OCI-LY1 (cell line): Measurements from ENCODE around the gene TECTA.

Source experiments
- H2AFZ ChIP-seq: fragments of 200-600 bp; sonication (generic), shearing (Covaris generic); 2 replicates; pipeline ENCODE4 v1.6.0; 2014; ENCODE audit warnings: antibody characterized with exemption, mild to moderate bottlenecking, low read length
- H3F3A ChIP-seq: fragments of 200-600 bp; sonication (generic), shearing (Covaris generic); 2 replicates; pipeline ENCODE4 v1.6.0; 2014; ENCODE audit warnings: mild to moderate bottlenecking, antibody characterized with exemption, low read length, moderate library complexity; ENCODE audit not compliant: insufficient read depth
- H3K27ac ChIP-seq: fragments of 200-600 bp; sonication (generic); 2 replicates; pipeline ENCODE4 v1.5.1; 2014; ENCODE audit warnings: low read length, mixed run types, mild to moderate bottlenecking, low read depth; ENCODE audit not compliant: poor library complexity, severe bottlenecking
- H3K27me3 ChIP-seq: fragments of 200-600 bp; sonication (generic); 2 replicates; pipeline ENCODE4 v1.6.0; 2014; ENCODE audit warnings: antibody characterized with exemption, mild to moderate bottlenecking, low read length, moderate library complexity; ENCODE audit not compliant: insufficient read depth
- H3K36me3 ChIP-seq: fragments of 200-600 bp; sonication (generic); 2 replicates; pipeline ENCODE4 v1.6.1; 2014; ENCODE audit warnings: mild to moderate bottlenecking, antibody characterized with exemption, low read length, moderate library complexity, mixed read lengths; ENCODE audit not compliant: insufficient read depth
- H3K4me1 ChIP-seq: fragments of 200-600 bp; sonication (generic); 2 replicates; pipeline ENCODE4 v1.5.1; 2014; ENCODE audit warnings: mild to moderate bottlenecking, low read length, moderate library complexity; ENCODE audit not compliant: insufficient read depth, severe bottlenecking
- H3K4me2 ChIP-seq: fragments of 200-600 bp; sonication (generic), shearing (Covaris generic); 2 replicates; pipeline ENCODE4 v1.6.1; 2014; ENCODE audit warnings: low read length
- H3K4me3 ChIP-seq: fragments of 200-600 bp; sonication (generic); 2 replicates; pipeline ENCODE4 v1.5.1; 2014; ENCODE audit warnings: low read length, low read depth, mild to moderate bottlenecking, mixed read lengths; ENCODE audit not compliant: poor library complexity, severe bottlenecking
- H3K79me2 ChIP-seq: fragments of 200-600 bp; shearing (Covaris generic); 2 replicates; pipeline ENCODE4 v1.6.1; 2016; ENCODE audit warnings: mixed run types, low read length, mixed read lengths; ENCODE audit not compliant: insufficient read depth
- H3K9ac ChIP-seq: fragments of 200-600 bp; sonication (generic), shearing (Covaris generic); 2 replicates; pipeline ENCODE4 v1.6.1; 2014; ENCODE audit warnings: mild to moderate bottlenecking, low read length, mixed read lengths
- H3K9me2 ChIP-seq: fragments of 200-600 bp; sonication (generic), shearing (Covaris generic); 2 replicates; pipeline ENCODE4 v1.6.1; 2014; ENCODE audit warnings: low read depth, mild to moderate bottlenecking, low read length, mixed read lengths
- H3K9me3 ChIP-seq: fragments of 200-600 bp; shearing (Covaris generic); 2 replicates; pipeline ENCODE4 v1.6.1; 2014; ENCODE audit warnings: low read length, mixed read lengths
- H4K20me1 ChIP-seq: fragments of 200-600 bp; sonication (generic), shearing (Covaris generic); 2 replicates; pipeline ENCODE4 v1.6.0; 2016; ENCODE audit warnings: mild to moderate bottlenecking, low read length; ENCODE audit not compliant: insufficient read depth
- EZH2 ChIP-seq: fragments of 200-600 bp; sonication (generic), shearing (Covaris generic); IDR thresholded peaks from 2 replicates; pipeline ENCODE4 v1.8.0; 2017; ENCODE audit warnings: borderline replicate concordance, mixed run types, mild to moderate bottlenecking, antibody characterized with exemption, low read length, moderate library complexity, mixed read lengths
- TF ChIP-seq, protein P1 (sequence below): fragments of 200-600 bp; sonication (generic), shearing (Covaris generic); IDR thresholded peaks from 2 replicates; pipeline ENCODE4 v1.5.1; 2017; ENCODE audit warnings: mild to moderate bottlenecking, antibody characterized with exemption, low read length, moderate library complexity, mixed read lengths

TECTA gene

DNA sequence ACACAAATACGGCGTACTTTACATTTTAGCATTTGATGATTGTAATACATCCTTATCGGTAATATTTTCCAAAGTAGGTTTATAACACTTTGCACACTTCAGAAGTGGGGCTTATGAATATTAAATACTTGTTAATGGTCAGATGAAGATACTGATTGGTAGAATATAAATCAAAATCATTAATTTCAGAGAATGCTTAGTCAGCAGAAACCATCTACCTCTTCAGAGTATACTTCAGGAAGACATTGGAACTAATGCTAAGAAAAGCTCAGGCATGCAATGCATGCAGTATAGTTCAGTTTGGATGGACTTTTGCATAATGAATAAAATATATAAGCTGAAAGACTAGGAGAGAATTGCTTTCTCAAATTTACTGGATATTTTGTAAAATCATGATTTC lies 19.7 kb upstream of the TECTA start:
- Histone ChIP-seq H3K79me2 (no peaks in the 10 kb centered on the region), H3K4me3 (no peak overlapping the region)

DNA sequence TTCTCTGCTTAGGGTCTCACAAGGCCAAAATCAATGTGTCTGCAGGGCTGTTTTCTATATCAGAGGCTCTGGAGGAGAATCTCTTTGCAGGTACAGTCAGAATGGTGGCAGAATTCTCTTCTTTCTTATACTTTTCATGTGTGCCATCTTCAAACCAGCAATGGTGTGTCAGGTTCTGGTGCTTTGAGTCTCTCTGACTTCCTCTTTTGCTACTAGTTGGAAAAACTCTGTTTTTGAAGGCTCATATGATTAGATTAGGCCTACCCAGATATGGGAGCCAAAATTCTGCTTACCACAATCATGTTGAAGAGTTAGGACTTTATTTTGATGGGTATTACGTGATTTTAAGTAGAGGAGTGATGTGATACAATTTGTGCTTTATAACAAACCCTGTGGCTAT lies 18.8 kb upstream of the TECTA start:
- Histone ChIP-seq H3K9me2 (no peaks in the 10 kb centered on the region), H3K4me3 (no peak overlapping the region), H2AFZ (no peak overlapping the region), H3F3A (no peaks in the 10 kb centered on the region), H4K20me1 (no peaks in the 10 kb centered on the region), H3K27me3 (no peaks in the 10 kb centered on the region), H3K9me3 (no peaks in the 10 kb centered on the region), H3K4me1 (no peaks in the 10 kb centered on the region), H3K79me2 (no peaks in the 10 kb centered on the region), H3K27ac (no peak overlapping the region), H3K36me3 (no peaks in the 10 kb centered on the region), H3K9ac (no peak overlapping the region), H3K4me2 (no peak overlapping the region)
- TF ChIP-seq, protein P1, sequence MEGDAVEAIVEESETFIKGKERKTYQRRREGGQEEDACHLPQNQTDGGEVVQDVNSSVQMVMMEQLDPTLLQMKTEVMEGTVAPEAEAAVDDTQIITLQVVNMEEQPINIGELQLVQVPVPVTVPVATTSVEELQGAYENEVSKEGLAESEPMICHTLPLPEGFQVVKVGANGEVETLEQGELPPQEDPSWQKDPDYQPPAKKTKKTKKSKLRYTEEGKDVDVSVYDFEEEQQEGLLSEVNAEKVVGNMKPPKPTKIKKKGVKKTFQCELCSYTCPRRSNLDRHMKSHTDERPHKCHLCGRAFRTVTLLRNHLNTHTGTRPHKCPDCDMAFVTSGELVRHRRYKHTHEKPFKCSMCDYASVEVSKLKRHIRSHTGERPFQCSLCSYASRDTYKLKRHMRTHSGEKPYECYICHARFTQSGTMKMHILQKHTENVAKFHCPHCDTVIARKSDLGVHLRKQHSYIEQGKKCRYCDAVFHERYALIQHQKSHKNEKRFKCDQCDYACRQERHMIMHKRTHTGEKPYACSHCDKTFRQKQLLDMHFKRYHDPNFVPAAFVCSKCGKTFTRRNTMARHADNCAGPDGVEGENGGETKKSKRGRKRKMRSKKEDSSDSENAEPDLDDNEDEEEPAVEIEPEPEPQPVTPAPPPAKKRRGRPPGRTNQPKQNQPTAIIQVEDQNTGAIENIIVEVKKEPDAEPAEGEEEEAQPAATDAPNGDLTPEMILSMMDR, result no peak
- no peak for TF ChIP-seq EZH2

More for the DNA sequence above, 19.7 kb upstream of the TECTA start:
- Histone ChIP-seq H3F3A (no peaks in the 10 kb centered on the region), H3K27me3 (no peaks in the 10 kb centered on the region), H2AFZ (no peak overlapping the region), H3K9me3 (no peaks in the 10 kb centered on the region), H3K36me3 (no peaks in the 10 kb centered on the region), H4K20me1 (no peaks in the 10 kb centered on the region), H3K27ac (no peak overlapping the region), H3K9me2 (no peaks in the 10 kb centered on the region), H3K4me1 (no peaks in the 10 kb centered on the region), H3K4me2 (no peak overlapping the region), H3K9ac (no peak overlapping the region)
- no peak for TF ChIP-seq EZH2
- TF ChIP-seq, protein P1, result no peak

DNA sequence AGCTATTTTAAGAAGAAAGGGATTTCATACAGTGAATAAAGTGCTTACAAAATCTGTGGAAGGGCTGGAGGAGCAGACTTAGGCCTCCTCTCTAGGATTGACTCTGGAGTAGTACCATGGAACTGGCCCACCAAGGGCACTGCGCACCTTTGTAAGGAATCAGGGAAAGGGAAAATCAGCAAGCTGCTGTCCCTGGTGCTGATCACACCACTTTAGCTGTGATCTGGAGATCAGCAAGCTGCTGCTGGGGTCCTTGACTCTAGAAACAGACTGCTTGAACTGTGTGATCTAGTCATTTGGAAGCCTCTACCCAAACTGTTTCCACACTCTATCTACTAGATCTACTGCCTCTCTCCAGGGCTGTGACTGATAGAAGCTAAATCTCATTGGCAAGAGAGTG lies 18.4 kb upstream of the TECTA start:
- Histone ChIP-seq H3K9me3 (no peaks in the 10 kb centered on the region), H3K79me2 (no peaks in the 10 kb centered on the region), H3K4me2 (no peak overlapping the region), H3K27ac (no peak overlapping the region), H3K36me3 (no peaks in the 10 kb centered on the region), H2AFZ (no peak overlapping the region), H3K27me3 (no peaks in the 10 kb centered on the region), H3K4me3 (no peak overlapping the region), H4K20me1 (no peaks in the 10 kb centered on the region), H3K9ac (no peak overlapping the region), H3K4me1 (no peaks in the 10 kb centered on the region), H3K9me2 (no peaks in the 10 kb centered on the region), H3F3A (no peaks in the 10 kb centered on the region)
- TF ChIP-seq, protein P1, result no peak
- no peak for TF ChIP-seq EZH2
